HepG2 (cell line): ENCODE results near the gene LSM2. TPM values are rescaled to one million over a fixed set of nuclear protein-coding genes. Genes with fewer than 3 reads are reported as not detected.

Experiments used
- ASH2L ChIP-seq: fragments of 300-600, 200-600 bp; sonication (generic); IDR thresholded peaks from 2 replicates; pipeline ENCODE4 v1.7.0; 2017; ENCODE audit warnings: low read depth, mild to moderate bottlenecking, moderate library complexity, mixed read lengths, low read length; ENCODE audit not compliant: insufficient read length
- DR1 ChIP-seq: sonication (generic); formaldehyde crosslinking; IDR thresholded peaks from 2 replicates; pipeline ENCODE4 v1.8.0; 2021; ENCODE audit warnings: mild to moderate bottlenecking, missing genetic modification reagents, inconsistent platforms
- ELF1 ChIP-seq: sonication (generic); formaldehyde crosslinking; IDR thresholded peaks from 2 replicates; pipeline ENCODE4 v1.4.0; 2020; ENCODE audit warnings: missing genetic modification reagents
- GABPA ChIP-seq, 2 experiments: IDR thresholded peaks; 2 replicates each; pipeline ENCODE4 v1.6.1; 2011 to 2016; ENCODE audit warnings: low read depth in 2 of 2, low read length in 1 of 2, missing biosample characterization in 1 of 2, missing genetic modification characterization in 1 of 2
- HNF1A ChIP-seq, 2 experiments: sonication (generic) in 1 of 2; formaldehyde crosslinking in 1 of 2; IDR thresholded peaks; 2 replicates each; pipeline versions ENCODE4 v1.4.0 to v1.6.1; 2016 to 2020; ENCODE audit warnings: borderline replicate concordance in 1 of 2, low read depth in 1 of 2, mild to moderate bottlenecking in 1 of 2, missing genetic modification reagents in 1 of 2
- IKZF5 ChIP-seq: IDR thresholded peaks from 2 replicates; pipeline ENCODE4 v1.6.1; 2018; ENCODE audit warnings: missing genetic modification reagents, mild to moderate bottlenecking, missing compliant biosample characterization
- JUND ChIP-seq: sonication (generic); formaldehyde crosslinking; IDR thresholded peaks from 2 replicates; pipeline ENCODE4 v1.8.0; 2022; ENCODE audit warnings: mild to moderate bottlenecking, missing genetic modification reagents
- MYPOP ChIP-seq: sonication (generic); formaldehyde crosslinking; IDR thresholded peaks from 2 replicates; pipeline ENCODE4 v1.8.1; 2023; ENCODE audit warnings: mild to moderate bottlenecking, moderate library complexity, missing genetic modification reagents
- NCOA5 ChIP-seq: sonication (generic); formaldehyde crosslinking; IDR thresholded peaks from 2 replicates; pipeline ENCODE4 v1.4.0; 2020; ENCODE audit warnings: missing genetic modification reagents
- PCBP2 ChIP-seq: fragments of 200-400 bp; formaldehyde crosslinking; optimal IDR thresholded peaks from 2 replicates; pipeline ENCODE3; 2018; ENCODE audit warnings: low read length, low read depth; ENCODE audit not compliant: poor library complexity, severe bottlenecking
- ZBTB42 ChIP-seq: sonication (generic); formaldehyde crosslinking; IDR thresholded peaks from 2 replicates; pipeline ENCODE4 v1.5.0; 2020; ENCODE audit warnings: mild to moderate bottlenecking, missing genetic modification reagents
- ZNF546 ChIP-seq: sonication (generic); formaldehyde crosslinking; conservative IDR thresholded peaks from 2 replicates; pipeline ENCODE4 v1.8.1; 2023; ENCODE audit warnings: mild to moderate bottlenecking, missing genetic modification reagents
- ZNF652 ChIP-seq: IDR thresholded peaks from 2 replicates; pipeline ENCODE4 v1.6.1; 2016; ENCODE audit warnings: low read depth, borderline replicate concordance
- ZNF782 ChIP-seq: sonication (generic); formaldehyde crosslinking; IDR thresholded peaks from 2 replicates; pipeline ENCODE4 v1.4.0; 2020; ENCODE audit warnings: missing genetic modification reagents, mild to moderate bottlenecking, borderline replicate concordance
- ZSCAN25 ChIP-seq: sonication (generic); formaldehyde crosslinking; IDR thresholded peaks from 2 replicates; pipeline ENCODE4 v1.8.0; 2022; ENCODE audit warnings: mild to moderate bottlenecking, missing genetic modification reagents
- polyA plus RNA-seq, 8 experiments: library from polyadenylated mRNA; depleted of rRNA in 3 of 8; stranded (reverse) in 7 of 8; unstranded in 1 of 8; fragments of >200 nt; fragmentation: Illumina TruSeq in 4 of 8; extraction: Trizol in 4 of 8; gene quantifications; 2 replicates each; pipeline versions ENCODE4 v1.2.1 to v1.2.3, GENCODE V29; 2011 to 2016; ENCODE audit warnings: low read depth in 4 of 8, missing spikeins in 1 of 8, mixed read lengths in 1 of 8; ENCODE audit not compliant: insufficient read depth in 1 of 8
- total RNA-seq, 5 experiments: library from RNA; depleted of rRNA; stranded (reverse); fragments of >200 nt; fragmentation: Illumina TruSeq; extraction: Trizol; gene quantifications; 2 replicates each; pipeline ENCODE4 v1.2.3, GENCODE V29; 2016; ENCODE audit warnings: low read depth in 1 of 5
- TF ChIP-seq, protein P1 (sequence below): sonication (generic); formaldehyde crosslinking; IDR thresholded peaks from 2 replicates; pipeline ENCODE4 v1.4.0; 2020; ENCODE audit warnings: missing genetic modification reagents
- TF ChIP-seq, protein P2 (sequence below): sonication (generic); formaldehyde crosslinking; IDR thresholded peaks from 2 replicates; pipeline ENCODE4 v1.5.0; 2020; ENCODE audit warnings: missing genetic modification reagents
- TF ChIP-seq, protein P3 (sequence below): IDR thresholded peaks from 2 replicates; pipeline ENCODE4 v1.6.1; 2016; ENCODE audit warnings: low read depth

LSM2 gene
- total and polyA plus RNA-seq, 2 of the 13 experiments (the other 11 are each of a cell fraction or from before 2014, with no cell fraction given): 69.4 to 90.5 TPM

- no peak for TF ChIP-seq ASH2L
- TF ChIP-seq ZBTB42 (CRISPR knock-in tag): no peak
- TF ChIP-seq HNF1A (IDR thresholded peaks at IDR 0.05; ENCODE audit: low read depth): no peak
- TF ChIP-seq HNF1A (CRISPR knock-in tag; IDR thresholded peaks at IDR 0.05; ENCODE audit: borderline replicate concordance): peak; percentile 51; the same call in 1 of the 2 replicates
- TF ChIP-seq NCOA5: no peak
- TF ChIP-seq JUND (CRISPR knock-in tag): no peak
- no peak; the same call in 1 of the 2 replicates for TF ChIP-seq ZNF546 (CRISPR knock-in tag)
- TF ChIP-seq, protein P1, sequence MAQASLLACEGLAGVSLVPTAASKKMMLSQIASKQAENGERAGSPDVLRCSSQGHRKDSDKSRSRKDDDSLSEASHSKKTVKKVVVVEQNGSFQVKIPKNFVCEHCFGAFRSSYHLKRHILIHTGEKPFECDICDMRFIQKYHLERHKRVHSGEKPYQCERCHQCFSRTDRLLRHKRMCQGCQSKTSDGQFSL (CRISPR knock-in tag): no peak
- peak; percentile 85 for TF ChIP-seq ZSCAN25
- no peak for TF ChIP-seq ZNF652
- peak; percentile 84; the same call in 1 of the 2 replicates for TF ChIP-seq ZNF782 (CRISPR knock-in tag)
- TF ChIP-seq, protein P2, sequence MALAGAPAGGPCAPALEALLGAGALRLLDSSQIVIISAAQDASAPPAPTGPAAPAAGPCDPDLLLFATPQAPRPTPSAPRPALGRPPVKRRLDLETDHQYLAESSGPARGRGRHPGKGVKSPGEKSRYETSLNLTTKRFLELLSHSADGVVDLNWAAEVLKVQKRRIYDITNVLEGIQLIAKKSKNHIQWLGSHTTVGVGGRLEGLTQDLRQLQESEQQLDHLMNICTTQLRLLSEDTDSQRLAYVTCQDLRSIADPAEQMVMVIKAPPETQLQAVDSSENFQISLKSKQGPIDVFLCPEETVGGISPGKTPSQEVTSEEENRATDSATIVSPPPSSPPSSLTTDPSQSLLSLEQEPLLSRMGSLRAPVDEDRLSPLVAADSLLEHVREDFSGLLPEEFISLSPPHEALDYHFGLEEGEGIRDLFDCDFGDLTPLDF: no peak
- TF ChIP-seq PCBP2: no peak
- 0 out of 2 replicates have a peak, but pooled peaks have one; percentile 49 for TF ChIP-seq MYPOP
- TF ChIP-seq, protein P3, sequence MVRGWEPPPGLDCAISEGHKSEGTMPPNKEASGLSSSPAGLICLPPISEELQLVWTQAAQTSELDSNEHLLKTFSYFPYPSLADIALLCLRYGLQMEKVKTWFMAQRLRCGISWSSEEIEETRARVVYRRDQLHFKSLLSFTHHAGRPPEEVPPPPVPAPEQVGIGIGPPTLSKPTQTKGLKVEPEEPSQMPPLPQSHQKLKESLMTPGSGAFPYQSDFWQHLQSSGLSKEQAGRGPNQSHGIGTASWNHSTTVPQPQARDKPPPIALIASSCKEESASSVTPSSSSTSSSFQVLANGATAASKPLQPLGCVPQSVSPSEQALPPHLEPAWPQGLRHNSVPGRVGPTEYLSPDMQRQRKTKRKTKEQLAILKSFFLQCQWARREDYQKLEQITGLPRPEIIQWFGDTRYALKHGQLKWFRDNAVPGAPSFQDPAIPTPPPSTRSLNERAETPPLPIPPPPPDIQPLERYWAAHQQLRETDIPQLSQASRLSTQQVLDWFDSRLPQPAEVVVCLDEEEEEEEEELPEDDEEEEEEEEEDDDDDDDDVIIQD (CRISPR knock-in tag): peak; percentile 58
- TF ChIP-seq GABPA (IDR thresholded peaks at IDR 0.05; ENCODE audit: low read depth, low read length): no peak
- TF ChIP-seq GABPA (CRISPR knock-in tag; IDR thresholded peaks at IDR 0.05; ENCODE audit: low read depth): no peak
- 0 out of 2 replicates have a peak, but pooled peaks have one; percentile 40 for TF ChIP-seq DR1 (CRISPR knock-in tag)
- no peak for TF ChIP-seq ELF1
- TF ChIP-seq IKZF5 (CRISPR knock-in tag): peak; percentile 45; the same call in 1 of the 2 replicates
Measured at GRCh38 chr6:31765910-31766794, 40.6 kb downstream of the LSM2 start (continued).
